HG02571 (cell line): Measurements from ENCODE around the gene IGSF10.

Experiments
- ATAC-seq: cut with Tn5 transposase; IDR thresholded peaks from one replicate; pipeline ENCODE4 v1.9.1; 2021; ENCODE audit warnings: mild to moderate bottlenecking, moderate library complexity; ENCODE audit not compliant: unreplicated experiment

The IGSF10 gene

DNA sequence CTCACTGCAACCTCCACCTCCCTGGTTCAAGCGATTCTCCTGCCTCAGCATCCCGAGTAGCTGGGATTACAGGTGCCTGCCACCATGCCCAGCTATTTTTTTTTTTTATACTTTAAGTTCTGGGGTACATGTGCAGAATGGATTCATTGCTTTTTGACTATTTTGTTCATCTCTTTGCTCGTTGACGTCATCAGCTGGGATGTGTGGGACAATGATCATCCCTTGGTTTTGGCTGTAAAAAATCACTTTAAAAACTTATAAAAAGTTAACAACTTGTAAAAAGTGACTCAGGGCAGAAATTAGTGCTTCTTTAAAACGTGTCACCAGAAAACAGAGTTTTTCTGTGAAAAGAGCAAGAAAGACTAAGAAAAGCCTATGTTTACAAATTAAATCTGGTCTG is 37.8 kb downstream of the IGSF10 start:
- ATAC-seq = no peak

DNA sequence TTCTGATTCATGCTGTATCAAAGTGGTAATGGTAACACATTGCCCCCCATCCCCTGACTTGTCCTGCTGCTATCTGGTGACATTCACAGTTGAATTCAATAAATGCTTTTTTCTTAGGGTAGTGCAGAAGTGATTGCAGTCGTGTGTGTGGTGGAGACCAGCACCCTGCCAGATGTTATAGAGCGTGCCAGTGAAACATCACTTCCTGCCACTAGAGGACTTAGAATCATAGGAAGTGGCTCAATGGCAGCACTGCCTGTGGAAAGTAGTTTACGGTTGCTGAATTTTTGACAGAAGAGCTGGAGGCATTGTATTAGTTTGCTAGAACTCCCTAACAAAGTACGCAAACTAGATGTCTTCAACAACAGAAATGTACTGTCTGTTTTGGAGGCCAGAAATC is 38.9 kb downstream of the IGSF10 start:
- ATAC-seq = no peak

DNA sequence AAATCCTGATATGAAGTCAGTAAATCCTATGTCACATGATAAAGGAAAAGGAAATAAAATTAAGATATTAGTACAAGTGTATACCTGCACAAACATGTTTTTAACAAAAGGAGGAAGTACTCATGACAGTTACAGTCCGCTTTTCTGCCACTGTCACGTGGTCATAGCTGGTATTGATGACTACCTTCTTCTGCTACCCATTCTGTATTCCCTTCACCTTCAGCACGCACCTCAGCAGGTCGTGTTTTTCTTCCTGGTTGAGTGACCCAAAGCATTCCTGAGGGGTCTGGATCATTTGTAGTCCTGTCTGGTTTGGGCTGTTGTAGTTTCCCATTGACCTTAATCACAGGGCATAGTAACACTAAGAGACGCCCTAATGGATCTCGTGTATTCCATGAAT is 41.1 kb downstream of the IGSF10 start:
- ATAC-seq = no peak

DNA sequence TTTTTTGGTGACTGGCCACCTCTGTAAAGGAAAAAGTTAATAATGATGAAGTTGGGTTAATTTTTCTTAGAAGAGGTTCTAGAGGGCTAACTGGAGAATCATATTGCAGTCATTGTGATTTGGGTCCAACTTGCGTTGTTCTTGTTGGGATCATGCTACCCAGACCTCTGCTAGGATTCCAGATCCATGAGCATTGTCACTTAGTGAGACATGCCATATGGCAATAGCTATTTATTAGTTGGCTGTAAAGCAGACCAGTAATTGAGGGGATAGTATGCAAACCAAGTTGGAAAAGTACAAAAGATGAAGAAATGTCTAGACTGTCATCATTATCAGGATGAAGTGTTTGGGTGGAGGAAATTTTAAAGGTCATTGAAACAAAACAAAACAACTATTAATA is 45.6 kb downstream of the IGSF10 start:
- ATAC-seq = no peak

DNA sequence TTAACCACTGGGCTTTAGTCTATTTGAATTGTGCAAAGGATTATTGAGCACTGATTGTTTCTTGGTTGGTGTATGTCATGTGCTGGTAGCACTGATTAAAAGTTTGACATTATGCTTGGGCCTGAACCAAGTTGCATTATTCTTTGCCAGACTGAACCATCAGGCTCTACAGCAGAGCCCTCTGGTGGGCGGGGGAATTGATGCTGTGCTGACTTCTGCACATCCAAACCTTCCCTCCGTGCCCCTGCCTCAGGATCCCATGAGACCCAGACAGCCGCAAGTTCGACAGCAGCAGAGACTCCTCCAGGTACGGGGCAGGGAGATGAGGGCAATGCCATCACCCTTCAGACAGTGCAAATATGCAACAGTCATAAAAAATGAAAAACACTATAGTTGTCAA is 47.9 kb downstream of the IGSF10 start:
- ATAC-seq = no peak
